H1 (cell line): ENCODE data around the gene HDLBP. TPM values are rescaled to one million over a fixed set of nuclear protein-coding genes. Genes with fewer than 3 reads are reported as not detected.

Experiments used
- CTCF ChIA-PET: fragments of 300-600 bp; sonication (Branson Sonifier 250); formaldehyde crosslinking; loops from one replicate; lab custom pipeline; 2021; ENCODE audit not compliant: partially characterized antibody; lab: Charles Lee
- POLR2A ChIA-PET: fragments of 300-600 bp; sonication (Branson Sonifier 250); formaldehyde crosslinking; loops from one replicate; lab custom pipeline; 2021; ENCODE audit warnings: inconsistent platforms; ENCODE audit not compliant: partially characterized antibody; lab: Charles Lee
- DNase-seq, 2 experiments: peaks; one replicate each; pipeline versions ENCODE4 v3.0.0 to v3.0.0-alpha.2; 2010 to 2022; ENCODE audit warnings: low spot score in 2 of 2, low read depth in 1 of 2, mixed read lengths in 1 of 2
- FAIRE-seq: peaks from 2 replicates; lab custom pipeline; 2011; peaks lifted over from hg19 to GRCh38; lab: Jason Lieb, UNC
- H2AFZ ChIP-seq: 2 replicates; pipeline ENCODE4 v1.8.1; 2012; ENCODE audit warnings: low read length, inconsistent platforms
- H2AK5ac ChIP-seq: 2 replicates; pipeline ENCODE4 v1.6.1; 2013; ENCODE audit warnings: low read depth, low read length
- H2BK120ac ChIP-seq: replicated peaks from 2 replicates; pipeline ENCODE3; 2013; ENCODE audit warnings: low read depth, low read length, inconsistent platforms
- H2BK12ac ChIP-seq: 2 replicates; pipeline ENCODE4 v1.6.1; 2013; ENCODE audit warnings: low read depth, low read length
- H2BK15ac ChIP-seq: 2 replicates; pipeline ENCODE4 v1.6.1; 2013; ENCODE audit warnings: low read length
- H2BK20ac ChIP-seq: 2 replicates; pipeline ENCODE4 v1.6.1; 2013; ENCODE audit warnings: low read length
- H2BK5ac ChIP-seq: 2 replicates; pipeline ENCODE4 v1.6.1; 2013; ENCODE audit warnings: low read depth, low read length
- H3K14ac ChIP-seq: 2 replicates; pipeline ENCODE4 v1.6.1; 2013; ENCODE audit warnings: inconsistent platforms; ENCODE audit not compliant: insufficient read length
- H3K18ac ChIP-seq: 2 replicates; pipeline ENCODE4 v1.6.1; 2013; ENCODE audit warnings: low read length; ENCODE audit errors: extremely low read depth
- H3K23ac ChIP-seq: 2 replicates; pipeline ENCODE4 v1.6.1; 2013; ENCODE audit warnings: inconsistent platforms; ENCODE audit not compliant: insufficient read length
- H3K23me2 ChIP-seq: 2 replicates; pipeline ENCODE4 v1.6.1; 2013; ENCODE audit warnings: low read depth, low read length
- H3K27ac ChIP-seq: 2 replicates; pipeline ENCODE4 v1.6.1; 2011; ENCODE audit warnings: low read depth, low read length, inconsistent platforms
- H3K27me3 ChIP-seq, 4 experiments: replicated peaks in 1 of 4; 1 replicate in 1 of 4; 2 replicates in 3 of 4; pipeline versions ENCODE4 v1.6.1 to v1.8.1; 2011 to 2013; ENCODE audit warnings: low read length in 3 of 4, mild to moderate bottlenecking in 3 of 4, inconsistent platforms in 2 of 4, mixed read lengths in 2 of 4, moderate library complexity in 1 of 4; ENCODE audit not compliant: control insufficient read depth in 3 of 4, insufficient read depth in 3 of 4; ENCODE audit errors: extremely low read depth in 1 of 4
- H3K36me3 ChIP-seq, 4 experiments: 2 replicates each; pipeline versions ENCODE4 v1.6.1 to v1.8.1; 2011 to 2013; ENCODE audit warnings: mild to moderate bottlenecking in 4 of 4, low read length in 3 of 4, moderate library complexity in 2 of 4, control low read depth in 1 of 4, inconsistent platforms in 1 of 4; ENCODE audit not compliant: insufficient read depth in 4 of 4, control insufficient read depth in 2 of 4
- H3K4ac ChIP-seq: replicated peaks from 2 replicates; pipeline ENCODE3; 2013; ENCODE audit warnings: low read length, low read depth, mixed read lengths, inconsistent platforms; ENCODE audit not compliant: insufficient read length
- H3K4me1 ChIP-seq, 4 experiments: replicated peaks in 1 of 4; 1 replicate in 1 of 4; 2 replicates in 3 of 4; pipeline versions ENCODE4 v1.6.1 to v1.8.1; 2011 to 2013; ENCODE audit warnings: low read length in 3 of 4, inconsistent platforms in 2 of 4, mixed read lengths in 1 of 4; ENCODE audit not compliant: insufficient read depth in 4 of 4, control insufficient read depth in 3 of 4
- H3K4me2 ChIP-seq, 2 experiments: 2 replicates each; pipeline versions ENCODE4 v1.6.1 to v1.8.1; 2011 to 2013; ENCODE audit warnings: low read depth in 2 of 2, low read length in 2 of 2, control low read depth in 1 of 2, inconsistent platforms in 1 of 2, mild to moderate bottlenecking in 1 of 2; ENCODE audit not compliant: insufficient read depth in 1 of 2
- H3K4me3 ChIP-seq, 4 experiments: fragments of 200-600, 300-600 bp in 1 of 4; sonication (generic), shearing (Covaris generic), sonication (Bioruptor Twin) in 1 of 4; 2 replicates each; pipeline versions ENCODE4 v1.5.1 to v1.8.1; 2011 to 2016; ENCODE audit warnings: low read length in 4 of 4, low read depth in 3 of 4, control low read depth in 2 of 4, inconsistent platforms in 2 of 4, mild to moderate bottlenecking in 2 of 4, mixed read lengths in 1 of 4, moderate library complexity in 1 of 4; ENCODE audit not compliant: insufficient read depth in 2 of 4; ENCODE audit errors: extremely low read depth in 1 of 4
- H3K56ac ChIP-seq: replicated peaks from 2 replicates; pipeline ENCODE3; 2013; ENCODE audit warnings: low read depth, mild to moderate bottlenecking, mixed read lengths, low read length, inconsistent platforms; ENCODE audit not compliant: insufficient read length
- H3K79me1 ChIP-seq: 2 replicates; pipeline ENCODE4 v1.6.1; 2013; ENCODE audit warnings: low read depth, low read length, control low read depth
- H3K79me2 ChIP-seq, 2 experiments: 2 replicates each; pipeline versions ENCODE4 v1.6.1 to v1.8.1; 2012 to 2013; ENCODE audit warnings: low read length in 2 of 2, mild to moderate bottlenecking in 2 of 2, inconsistent platforms in 1 of 2; ENCODE audit not compliant: insufficient read depth in 2 of 2, control insufficient read depth in 1 of 2
- H3K9ac ChIP-seq, 4 experiments: replicated peaks in 1 of 4; 1 replicate in 1 of 4; 2 replicates in 3 of 4; pipeline versions ENCODE4 v1.6.1 to v1.8.1; 2011 to 2013; ENCODE audit warnings: low read depth in 3 of 4, low read length in 3 of 4, control low read depth in 2 of 4, mild to moderate bottlenecking in 2 of 4, moderate library complexity in 2 of 4, inconsistent platforms in 1 of 4; ENCODE audit errors: extremely low read depth in 1 of 4
- H3K9me3 ChIP-seq, 2 experiments: 2 replicates each; pipeline versions ENCODE4 v1.6.1 to v1.8.1; 2012 to 2013; ENCODE audit warnings: mild to moderate bottlenecking in 2 of 2, moderate library complexity in 2 of 2, control low read depth in 1 of 2, inconsistent platforms in 1 of 2, low read depth in 1 of 2, low read length in 1 of 2, mixed read lengths in 1 of 2; ENCODE audit not compliant: insufficient read depth in 2 of 2
- H4K20me1 ChIP-seq, 2 experiments: replicated peaks in 1 of 2; 2 replicates each; pipeline versions ENCODE3 to v1.8.1; 2011 to 2013; ENCODE audit warnings: inconsistent platforms in 2 of 2, low read length in 2 of 2, mild to moderate bottlenecking in 1 of 2; ENCODE audit not compliant: insufficient read depth in 2 of 2, control insufficient read depth in 1 of 2
- H4K5ac ChIP-seq: 2 replicates; pipeline ENCODE4 v1.6.1; 2013; ENCODE audit warnings: low read length, low read depth, mixed read lengths, inconsistent platforms; ENCODE audit not compliant: insufficient read length
- H4K8ac ChIP-seq: 2 replicates; pipeline ENCODE4 v1.8.0; 2013; ENCODE audit warnings: mild to moderate bottlenecking, moderate library complexity, low read length, inconsistent platforms; ENCODE audit not compliant: insufficient read depth; ENCODE audit errors: extremely low read depth
- H4K91ac ChIP-seq: replicated peaks from 2 replicates; pipeline ENCODE3; 2013; ENCODE audit warnings: low read length, mixed read lengths, inconsistent platforms; ENCODE audit not compliant: insufficient read length
- ATF3 ChIP-seq: IDR thresholded peaks from 2 replicates; pipeline ENCODE4 v1.6.1; 2011; ENCODE audit warnings: low read depth, mild to moderate bottlenecking, low read length; ENCODE audit not compliant: insufficient read depth
- EGR1 ChIP-seq: IDR thresholded peaks from 2 replicates; pipeline ENCODE4 v1.6.1; 2011; ENCODE audit warnings: low read depth, low read length, borderline replicate concordance
- GABPA ChIP-seq: IDR thresholded peaks from 2 replicates; pipeline ENCODE4 v1.6.1; 2011; ENCODE audit warnings: mild to moderate bottlenecking, low read length, moderate library complexity, borderline replicate concordance; ENCODE audit not compliant: insufficient read depth
- JUN ChIP-seq: IDR thresholded peaks from 2 replicates; pipeline ENCODE4 v1.6.1; 2011; ENCODE audit warnings: low read depth, mild to moderate bottlenecking, improper control_type of control experiment, low read length
- JUND ChIP-seq: IDR thresholded peaks from 2 replicates; pipeline ENCODE4 v1.6.1; 2011; ENCODE audit warnings: mild to moderate bottlenecking, improper control_type of control experiment, low read length
- KDM5A ChIP-seq: fragments of 200-600 bp; IDR thresholded peaks from 2 replicates; pipeline ENCODE4 v1.7.1; 2012; ENCODE audit warnings: mild to moderate bottlenecking, low read length, inconsistent platforms, mixed read lengths
- MAX ChIP-seq: IDR thresholded peaks from 2 replicates; pipeline ENCODE4 v1.6.1; 2012; ENCODE audit warnings: inconsistent platforms
- RBBP5 ChIP-seq: IDR thresholded peaks from 2 replicates; pipeline ENCODE4 v1.7.1; 2012; ENCODE audit warnings: low read depth, mild to moderate bottlenecking, inconsistent platforms, low read length, moderate library complexity, borderline replicate concordance
- RFX5 ChIP-seq: IDR thresholded peaks from 2 replicates; pipeline ENCODE4 v1.6.1; 2011; ENCODE audit warnings: low read depth, low read length, improper control_type of control experiment, borderline replicate concordance
- RNF2 ChIP-seq: fragments of 200-900, 300-1000 bp; sonication (generic); IDR thresholded peaks from 2 replicates; pipeline ENCODE4 v1.7.1; 2016; ENCODE audit warnings: borderline replicate concordance, low read depth, mild to moderate bottlenecking, antibody characterized with exemption, low read length; ENCODE audit not compliant: poor library complexity, severe bottlenecking; ENCODE audit errors: missing control alignments
- WGBS, 2 experiments: shearing (Covaris generic) in 1 of 2; methylation state at CpG; one replicate each; pipeline versions ENCODE4 v1.1.6 to v1.1.7; 2013 to 2015; ENCODE audit warnings: low lambda C conversion rate in 2 of 2, mixed read lengths in 2 of 2, inconsistent platforms in 1 of 2, low coverage in 1 of 2, missing lambda C conversion rate in 1 of 2; ENCODE audit not compliant: insufficient replicate concordance in 2 of 2, insufficient coverage in 1 of 2, insufficient read length in 1 of 2; ENCODE audit errors: extremely low coverage in 1 of 2, missing lambda C conversion rate in 1 of 2; 5-methylcytosine and 5-hydroxymethylcytosine counted together
- polyA plus RNA-seq, 7 experiments: library from polyadenylated mRNA; depleted of rRNA in 3 of 7; stranded (reverse) in 5 of 7; unstranded in 2 of 7; fragments of >200 nt in 5 of 7; fragments of 200-250 nt in 2 of 7; gene quantifications; 1 replicate in 5 of 7; 2 replicates in 1 of 7; 4 replicates in 1 of 7; pipeline versions ENCODE4 v1.2.1 to v1.2.3, GENCODE V29; 2011 to 2013; ENCODE audit warnings: missing spikeins in 2 of 7, mixed read lengths in 2 of 7
- total RNA-seq: library from RNA; stranded (reverse); fragmentation: NEBNext Ultra II Directional; extraction: Animal tissue kit (Norgen Biotek cat#: 25700); gene quantifications from 2 replicates; pipeline ENCODE4 v1.2.1, GENCODE V29; 2021
- TF ChIP-seq, protein P1 (sequence below): IDR thresholded peaks from 2 replicates; pipeline ENCODE4 v1.6.1; 2012; ENCODE audit warnings: low read length, inconsistent platforms

HDLBP gene
- total and polyA plus RNA-seq, 2 of the 8 experiments (the other 6 are each of a cell fraction or from before 2014, with no cell fraction given), result 185 to 360 TPM

- Histone ChIP-seq H3K23me2 (no peaks in the 10 kb centered on the region), H2BK5ac (no peak overlapping the region), H3K9ac (no peak overlapping the region), H2BK120ac (no peak overlapping the region), H3K79me2 (no peaks in the 10 kb centered on the region), H3K9me3 (no peaks in the 10 kb centered on the region), H3K4ac (no peak overlapping the region), H3K4me3 (no peak overlapping the region), H3K36me3 (peaks cover 44 to 93% (median 86%) of the 10 kb centered on the region in 4 experiments), H3K27me3 (no peaks in the 10 kb centered on the region), H3K27ac (no peak overlapping the region), H3K4me1 (no peaks in the 10 kb centered on the region), H3K79me1 (no peaks in the 10 kb centered on the region; the same call in 1 of the 2 replicates), H2BK15ac (no peak overlapping the region), H4K91ac (no peak overlapping the region), H3K56ac (no peak overlapping the region), H2BK20ac (no peak overlapping the region), H4K5ac (no peak overlapping the region), H2BK12ac (no peak overlapping the region), H3K14ac (no peak overlapping the region), H4K8ac (no peak overlapping the region), H3K23ac (no peak overlapping the region), H2AK5ac (no peak overlapping the region), H4K20me1 (peaks cover 12 to 24% of the 10 kb centered on the region in 2 experiments), H2AFZ (no peak overlapping the region), H3K18ac (no peak overlapping the region), H3K4me2 (no peak overlapping the region)
- TF ChIP-seq KDM5A (no peak), RNF2 (no peak), GABPA (no peak), RBBP5 (no peak), ATF3 (no peak), JUND (no peak), EGR1 (no peak), RFX5 (no peak), JUN (no peak), MAX (no peak)
- TF ChIP-seq, protein P1, sequence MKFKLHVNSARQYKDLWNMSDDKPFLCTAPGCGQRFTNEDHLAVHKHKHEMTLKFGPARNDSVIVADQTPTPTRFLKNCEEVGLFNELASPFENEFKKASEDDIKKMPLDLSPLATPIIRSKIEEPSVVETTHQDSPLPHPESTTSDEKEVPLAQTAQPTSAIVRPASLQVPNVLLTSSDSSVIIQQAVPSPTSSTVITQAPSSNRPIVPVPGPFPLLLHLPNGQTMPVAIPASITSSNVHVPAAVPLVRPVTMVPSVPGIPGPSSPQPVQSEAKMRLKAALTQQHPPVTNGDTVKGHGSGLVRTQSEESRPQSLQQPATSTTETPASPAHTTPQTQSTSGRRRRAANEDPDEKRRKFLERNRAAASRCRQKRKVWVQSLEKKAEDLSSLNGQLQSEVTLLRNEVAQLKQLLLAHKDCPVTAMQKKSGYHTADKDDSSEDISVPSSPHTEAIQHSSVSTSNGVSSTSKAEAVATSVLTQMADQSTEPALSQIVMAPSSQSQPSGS, result no peak
- ChIA-PET CTCF (interaction anchor here (0.6 kb wide), 1 partner anchor 10 kb away, joined by 3 read pairs; no protein-coding TSS in a partner anchor), POLR2A (no interaction called here)
- 96% methylated on average over 12 of the region's 12 CpGs; no CpG with 5 or more reads in 1 of the 2 experiments for WGBS, 2 experiments
- DNase-seq (no peak), FAIRE-seq (no peak)
These were observed 77.5 kb downstream of the HDLBP start for GRCh38 chr2:241237949-241238371.
